Stimulated activated memory B cell treated with anti-CD40 and anti-IgM and Interleukin-4, amounts not matched to agents 10 μg/mL and 1 μg/mL and 100 μg/mL, for 72 hours (primary cell): ENCODE results near the gene NR5A2.
"Not testable (repeated sequence)": the region's sequence is repeated elsewhere in the genome, so short reads cannot be mapped to it uniquely, and the experiment has no call there.

Experiments
- ATAC-seq: fragments of 150-1000 bp; cut with Tn5 transposase; 2 replicates; pipeline ENCODE4 v1.10.0; 2021
- H3K27ac Mint-ChIP-seq: one replicate; pipeline ENCODE4 v1.8.0; 2022; ENCODE audit warnings: mild to moderate bottlenecking, mixed read lengths
- H3K27me3 Mint-ChIP-seq: one replicate; pipeline ENCODE4 v1.8.0; 2022; ENCODE audit warnings: mixed read lengths
- H3K36me3 Mint-ChIP-seq: one replicate; pipeline ENCODE4 v1.8.0; 2022; ENCODE audit warnings: mixed read lengths
- H3K4me1 Mint-ChIP-seq: one replicate; pipeline ENCODE4 v1.8.0; 2022; ENCODE audit warnings: mixed read lengths
- H3K4me3 Mint-ChIP-seq: one replicate; pipeline ENCODE4 v1.8.0; 2022; ENCODE audit warnings: mild to moderate bottlenecking, moderate library complexity, mixed read lengths
- H3K9me3 Mint-ChIP-seq: one replicate; pipeline ENCODE4 v1.8.0; 2022; ENCODE audit warnings: mixed read lengths

The NR5A2 gene

DNA sequence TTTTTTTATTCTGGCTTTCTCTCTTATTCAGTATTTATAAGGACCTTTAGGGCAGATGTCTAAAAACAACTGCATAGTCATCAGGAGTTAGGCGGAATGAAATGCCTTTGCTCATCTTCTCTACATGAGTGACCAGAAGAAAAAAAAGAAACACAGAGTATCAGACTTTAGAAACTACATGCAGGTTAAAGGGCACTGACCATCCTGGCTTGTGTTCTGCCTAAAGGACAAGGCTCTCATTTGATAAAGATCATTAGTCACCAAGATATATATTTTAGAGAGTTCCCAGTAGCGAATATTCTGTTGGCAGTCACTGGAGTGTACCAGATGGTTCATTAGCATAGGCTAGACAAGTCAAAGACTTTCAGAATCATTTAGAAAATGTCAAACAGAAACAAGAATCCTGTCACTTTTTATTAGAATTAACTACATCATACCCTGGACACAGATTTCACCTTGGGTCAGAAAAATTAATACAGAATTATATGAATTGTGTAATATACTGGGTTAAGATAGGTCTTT is 145.6 kb downstream of the NR5A2 start:
- ATAC-seq: no peak
- no peaks in the 10 kb centered on the region for H3K27me3 Mint-ChIP-seq
- H3K4me1 Mint-ChIP-seq: peaks cover 12% of the 10 kb centered on the region
- H3K4me3 Mint-ChIP-seq: no peak overlapping the region
- no peak overlapping the region for H3K27ac Mint-ChIP-seq
- no peaks in the 10 kb centered on the region for H3K9me3 Mint-ChIP-seq
- H3K36me3 Mint-ChIP-seq: no peaks in the 10 kb centered on the region

DNA sequence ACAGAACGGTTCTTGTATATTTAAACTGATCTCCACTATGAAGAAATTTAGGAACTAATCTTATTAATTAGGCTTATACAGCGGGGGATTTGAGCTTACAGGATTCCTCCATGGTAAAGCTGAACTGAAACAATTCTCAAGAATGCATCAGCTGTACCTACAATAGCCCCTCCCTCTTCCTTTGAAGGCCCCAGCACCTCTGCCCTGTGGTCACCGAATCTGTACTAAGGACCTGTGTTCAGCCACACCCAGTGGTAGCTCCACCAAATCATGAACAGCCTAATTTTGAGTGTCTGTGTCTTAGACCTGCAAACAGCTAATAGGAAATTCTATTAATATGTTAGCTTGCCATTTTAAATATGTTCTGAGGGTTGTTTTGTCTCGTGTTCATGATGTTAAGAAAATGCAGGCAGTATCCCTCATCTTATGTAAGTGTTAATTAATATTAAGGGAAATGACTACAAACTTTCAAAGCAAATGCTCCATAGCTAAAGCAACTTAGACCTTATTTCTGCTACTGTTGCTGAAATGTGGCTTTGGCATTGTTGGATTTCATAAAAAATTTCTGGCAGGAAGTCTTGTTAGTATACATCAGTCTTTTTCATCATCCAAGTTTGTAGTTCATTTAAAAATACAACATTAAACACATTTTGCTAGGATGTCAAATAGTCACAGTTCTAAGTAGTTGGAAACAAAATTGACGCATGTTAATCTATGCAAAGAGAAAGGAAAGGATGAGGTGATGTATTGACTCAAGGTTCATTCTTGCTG is 147.2 kb downstream of the NR5A2 start:
- H3K4me3 Mint-ChIP-seq: no peak overlapping the region
- no peaks in the 10 kb centered on the region for H3K36me3 Mint-ChIP-seq
- H3K27ac Mint-ChIP-seq: no peak overlapping the region
- ATAC-seq: peak; percentile 51
- H3K27me3 Mint-ChIP-seq: peaks cover 1% of the 10 kb centered on the region
- H3K9me3 Mint-ChIP-seq: no peaks in the 10 kb centered on the region
- peaks cover 12% of the 10 kb centered on the region for H3K4me1 Mint-ChIP-seq

DNA sequence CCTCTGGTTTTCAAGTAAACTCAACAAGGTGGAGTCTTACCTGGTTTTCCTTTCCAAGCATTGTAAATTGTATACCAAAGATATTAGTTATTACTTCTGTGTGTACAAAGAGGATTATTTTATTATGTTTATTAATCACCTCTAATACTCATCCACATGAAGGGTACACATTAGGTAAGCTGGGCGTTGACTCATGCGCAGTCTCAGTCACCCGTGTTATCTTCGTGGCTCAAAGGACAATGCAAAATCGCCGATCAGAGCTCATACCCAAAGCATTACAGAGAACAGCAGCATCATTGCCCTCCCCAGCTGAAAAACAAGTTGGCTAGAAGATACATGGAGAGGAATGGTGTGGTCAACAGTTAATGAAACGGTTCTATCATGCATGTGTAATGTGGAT is 148.7 kb downstream of the NR5A2 start:
- no peak for ATAC-seq
- Mint-ChIP-seq H3K4me1 (peaks cover 12% of the 10 kb centered on the region), H3K4me3 (no peak overlapping the region), H3K36me3 (no peaks in the 10 kb centered on the region), H3K27ac (no peak overlapping the region), H3K9me3 (no peaks in the 10 kb centered on the region), H3K27me3 (peaks cover 15% of the 10 kb centered on the region)

GRCh38 chr1:200176798-200177197 is 149.3 kb downstream of the NR5A2 start:
- no peak for ATAC-seq
- Mint-ChIP-seq H3K9me3 (no peaks in the 10 kb centered on the region), H3K4me3 (no peak overlapping the region), H3K27ac (no peak overlapping the region), H3K4me1 (peaks cover 12% of the 10 kb centered on the region), H3K27me3 (peaks cover 15% of the 10 kb centered on the region), H3K36me3 (no peaks in the 10 kb centered on the region)

GRCh38 chr1:200178340-200178739 is 150.8 kb downstream of the NR5A2 start:
- no peaks in the 10 kb centered on the region for H3K9me3 Mint-ChIP-seq

DNA sequence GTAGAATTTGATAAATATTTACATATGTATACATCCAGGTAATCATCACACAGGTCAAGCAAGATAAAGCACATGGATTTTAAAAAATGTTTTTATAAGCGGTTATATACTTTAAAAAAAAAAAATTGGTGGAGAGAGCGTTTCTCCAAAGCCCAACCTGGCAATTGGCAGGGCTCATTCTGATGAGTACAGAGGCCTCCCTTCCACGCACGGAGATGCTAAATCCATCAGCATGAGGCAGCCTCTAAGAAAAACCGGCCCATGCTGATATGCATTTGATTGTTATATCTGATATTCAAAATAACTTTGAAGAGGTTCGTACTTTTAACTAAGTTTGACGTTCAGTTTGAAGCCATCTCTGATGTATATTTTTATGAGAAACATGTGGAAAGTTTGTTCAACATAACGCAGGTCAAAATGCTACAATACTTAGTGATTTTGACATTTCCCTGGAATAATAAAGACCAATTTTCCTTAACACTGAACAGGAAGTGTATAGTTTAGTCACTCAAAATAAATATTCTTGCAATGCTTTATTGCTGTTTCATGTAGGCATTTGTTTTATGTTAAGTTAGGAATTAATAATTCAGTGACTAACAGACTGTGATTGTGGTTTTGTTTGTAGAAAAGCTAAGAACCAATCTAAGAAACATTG is 151.7 kb downstream of the NR5A2 start:
- Mint-ChIP-seq H3K4me3 (no peak overlapping the region), H3K36me3 (no peaks in the 10 kb centered on the region), H3K27me3 (peaks cover 15% of the 10 kb centered on the region), H3K4me1 (peaks cover 9% of the 10 kb centered on the region), H3K27ac (no peak overlapping the region), H3K9me3 (no peaks in the 10 kb centered on the region)
- ATAC-seq: no peak

More at GRCh38 chr1:200178340-200178739, 150.8 kb downstream of the NR5A2 start:
- H3K4me3 Mint-ChIP-seq: no peak overlapping the region
- peaks cover 15% of the 10 kb centered on the region for H3K27me3 Mint-ChIP-seq
- H3K36me3 Mint-ChIP-seq: no peaks in the 10 kb centered on the region
- no peak overlapping the region for H3K27ac Mint-ChIP-seq
- peaks cover 12% of the 10 kb centered on the region for H3K4me1 Mint-ChIP-seq
- no peak for ATAC-seq

GRCh38 chr1:200179781-200180160 is 152.3 kb downstream of the NR5A2 start:
- peaks cover 4% of the 10 kb centered on the region for H3K4me1 Mint-ChIP-seq
- H3K9me3 Mint-ChIP-seq: no peaks in the 10 kb centered on the region
- no peak overlapping the region for H3K27ac Mint-ChIP-seq
- no peak for ATAC-seq
- no peaks in the 10 kb centered on the region for H3K36me3 Mint-ChIP-seq
- H3K4me3 Mint-ChIP-seq: no peak overlapping the region
- H3K27me3 Mint-ChIP-seq: peaks cover 17% of the 10 kb centered on the region

DNA sequence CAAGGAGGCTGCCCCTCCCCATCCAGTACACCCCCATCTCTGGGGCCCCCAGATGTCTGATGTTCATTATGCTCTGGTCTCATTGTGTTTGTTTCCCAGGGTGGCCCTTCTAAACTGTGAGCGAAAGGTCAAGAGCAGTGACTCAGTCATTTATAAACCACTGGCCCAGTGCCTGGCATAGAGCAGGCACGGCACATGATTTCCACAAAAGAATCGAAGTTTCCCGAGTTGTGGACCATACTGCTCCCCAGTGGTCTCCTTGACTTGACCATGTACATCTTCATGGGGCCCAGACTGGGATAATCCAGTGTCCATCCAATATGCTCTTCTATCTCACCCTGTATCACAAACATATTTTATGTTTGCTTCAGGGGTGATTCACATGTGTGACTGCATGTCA is 153.3 kb downstream of the NR5A2 start:
- ATAC-seq: no peak
- no peak overlapping the region for H3K4me3 Mint-ChIP-seq
- H3K9me3 Mint-ChIP-seq: no peaks in the 10 kb centered on the region
- H3K4me1 Mint-ChIP-seq: no peaks in the 10 kb centered on the region
- peaks cover 27% of the 10 kb centered on the region for H3K27me3 Mint-ChIP-seq
- no peak overlapping the region for H3K27ac Mint-ChIP-seq
- H3K36me3 Mint-ChIP-seq: no peaks in the 10 kb centered on the region

- Mint-ChIP-seq H3K4me3 (no peak overlapping the region), H3K4me1 (no peaks in the 10 kb centered on the region), H3K27me3 (peaks cover 29% of the 10 kb centered on the region), H3K9me3 (peaks cover 2% of the 10 kb centered on the region), H3K27ac (no peak overlapping the region), H3K36me3 (peaks cover 5% of the 10 kb centered on the region)
- ATAC-seq: no peak
Observed at GRCh38 chr1:200181861-200182260, 154.4 kb downstream of the NR5A2 start.

GRCh38 chr1:200182701-200183100 is 155.2 kb downstream of the NR5A2 start:
- Mint-ChIP-seq H3K4me1 (no peaks in the 10 kb centered on the region), H3K9me3 (peaks cover 2% of the 10 kb centered on the region), H3K27me3 (peaks cover 29% of the 10 kb centered on the region), H3K4me3 (no peak overlapping the region), H3K36me3 (peaks cover 5% of the 10 kb centered on the region), H3K27ac (no peak overlapping the region)
- no peak for ATAC-seq

DNA sequence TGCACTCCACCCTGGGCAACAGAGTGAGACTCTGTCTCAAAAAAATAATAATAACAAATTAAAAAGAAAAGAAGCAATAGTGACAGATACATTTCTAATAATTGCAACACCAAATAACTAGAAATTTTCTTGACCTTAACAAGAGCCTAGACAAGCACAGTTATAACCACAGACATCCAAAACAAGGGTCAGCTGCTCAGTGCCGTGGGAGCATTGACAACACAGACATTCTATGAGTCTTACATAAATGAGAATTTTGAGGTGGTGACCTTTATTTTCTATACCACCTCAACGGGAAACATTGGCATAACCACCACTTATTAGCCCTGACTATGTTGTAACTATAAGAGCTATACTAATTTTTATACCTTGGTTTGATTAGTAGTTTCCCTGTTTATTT is 156.1 kb downstream of the NR5A2 start:
- H3K9me3 Mint-ChIP-seq: peaks cover 4% of the 10 kb centered on the region
- no peak overlapping the region for H3K4me3 Mint-ChIP-seq
- H3K27ac Mint-ChIP-seq: no peak overlapping the region
- peaks cover 29% of the 10 kb centered on the region for H3K27me3 Mint-ChIP-seq
- no peak for ATAC-seq
- H3K4me1 Mint-ChIP-seq: no peaks in the 10 kb centered on the region
- H3K36me3 Mint-ChIP-seq: peaks cover 5% of the 10 kb centered on the region

- Mint-ChIP-seq H3K27me3 (peaks cover 29% of the 10 kb centered on the region), H3K4me3 (no peak overlapping the region), H3K27ac (no peak overlapping the region), H3K9me3 (peaks cover 4% of the 10 kb centered on the region), H3K4me1 (no peaks in the 10 kb centered on the region), H3K36me3 (peaks cover 5% of the 10 kb centered on the region)
- ATAC-seq: no peak
Observed at GRCh38 chr1:200184196-200184595, 156.7 kb downstream of the NR5A2 start.

DNA sequence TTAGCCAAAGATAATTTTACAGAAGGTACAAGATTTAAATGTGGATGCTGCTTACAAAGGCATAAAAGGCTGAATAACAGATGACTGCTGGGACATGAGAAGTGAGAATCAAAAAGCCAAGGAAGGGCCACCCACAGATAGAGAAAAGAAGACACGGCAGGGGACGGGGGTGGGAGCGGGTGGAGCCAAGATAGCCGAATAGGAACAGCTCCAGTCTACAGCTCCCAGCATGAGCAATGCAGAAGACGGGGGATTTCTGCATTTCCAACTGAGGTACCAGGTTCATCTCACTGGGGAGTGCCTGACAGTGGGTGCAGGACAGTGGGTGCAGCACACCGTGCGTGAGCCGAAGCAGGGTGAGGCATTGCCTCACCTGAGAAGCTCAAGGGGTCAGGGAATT is 157.7 kb downstream of the NR5A2 start:
- not testable (repeated sequence) for H3K4me1 Mint-ChIP-seq, ATAC-seq, H3K36me3 Mint-ChIP-seq, H3K4me3 Mint-ChIP-seq, H3K27ac Mint-ChIP-seq, H3K9me3 Mint-ChIP-seq
- peaks cover 23% of the 10 kb centered on the region for H3K27me3 Mint-ChIP-seq

DNA sequence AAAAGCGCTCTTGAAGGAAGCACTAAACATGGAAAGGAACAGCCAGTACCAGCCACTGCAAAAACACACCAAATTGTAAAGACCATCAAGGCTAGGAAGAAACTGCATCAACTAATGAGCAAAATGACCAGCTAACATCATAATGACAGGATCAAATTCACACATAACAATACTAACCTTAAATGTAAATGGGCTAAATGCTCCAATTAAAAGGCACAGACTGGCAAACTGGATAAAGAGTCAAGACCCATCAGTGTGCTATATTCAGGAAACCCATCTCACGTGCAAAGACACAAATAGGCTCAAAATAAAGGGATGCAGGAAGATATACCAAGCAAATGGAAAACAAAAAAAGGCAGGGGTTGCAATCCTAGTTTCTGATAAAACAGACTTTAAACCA is 159.8 kb downstream of the NR5A2 start:
- H3K27ac Mint-ChIP-seq, H3K4me3 Mint-ChIP-seq, ATAC-seq, H3K9me3 Mint-ChIP-seq, H3K36me3 Mint-ChIP-seq, H3K4me1 Mint-ChIP-seq: not testable (repeated sequence)
- H3K27me3 Mint-ChIP-seq: peaks cover 13% of the 10 kb centered on the region

DNA sequence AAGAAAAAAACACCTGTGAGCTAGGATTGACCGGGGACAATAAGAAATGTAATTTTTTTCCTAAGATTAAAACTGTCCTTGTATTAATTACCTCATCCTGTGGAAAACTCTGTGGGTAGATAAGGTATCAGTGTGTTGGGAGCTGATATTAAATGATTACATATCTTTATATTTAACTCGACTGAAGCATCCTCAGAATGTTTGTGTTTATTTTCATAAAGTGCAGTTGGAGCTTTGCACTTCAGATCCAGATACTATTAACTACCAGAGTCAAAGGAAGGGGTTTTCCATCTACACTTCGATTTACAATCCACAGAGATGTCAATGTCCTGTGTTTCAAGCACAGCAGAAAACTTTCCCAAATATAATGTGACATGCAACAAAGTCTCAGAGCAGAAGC is 164.5 kb downstream of the NR5A2 start:
- Mint-ChIP-seq H3K27ac (no peak overlapping the region), H3K4me3 (no peak overlapping the region), H3K27me3 (peaks cover 10% of the 10 kb centered on the region), H3K9me3 (peaks cover 2% of the 10 kb centered on the region), H3K4me1 (no peaks in the 10 kb centered on the region), H3K36me3 (no peaks in the 10 kb centered on the region)
- no peak for ATAC-seq

GRCh38 chr1:200194477-200194876 is 167.0 kb downstream of the NR5A2 start:
- Mint-ChIP-seq H3K4me3 (no peak overlapping the region), H3K9me3 (no peaks in the 10 kb centered on the region), H3K27me3 (peaks cover 10% of the 10 kb centered on the region), H3K36me3 (no peaks in the 10 kb centered on the region), H3K27ac (no peak overlapping the region), H3K4me1 (no peaks in the 10 kb centered on the region)
- ATAC-seq: no peak
